Stromal cell of bone marrow (primary cell): ENCODE results near the gene TERT.
"Not testable (repeated sequence)": the region's sequence is repeated elsewhere in the genome, so short reads cannot be mapped to it uniquely, and the experiment has no call there.

Experiments
- DNase-seq: peaks from one replicate; pipeline ENCODE4 v3.0.0-alpha.2; 2012; ENCODE audit warnings: low read depth

Gene TERT

DNA sequence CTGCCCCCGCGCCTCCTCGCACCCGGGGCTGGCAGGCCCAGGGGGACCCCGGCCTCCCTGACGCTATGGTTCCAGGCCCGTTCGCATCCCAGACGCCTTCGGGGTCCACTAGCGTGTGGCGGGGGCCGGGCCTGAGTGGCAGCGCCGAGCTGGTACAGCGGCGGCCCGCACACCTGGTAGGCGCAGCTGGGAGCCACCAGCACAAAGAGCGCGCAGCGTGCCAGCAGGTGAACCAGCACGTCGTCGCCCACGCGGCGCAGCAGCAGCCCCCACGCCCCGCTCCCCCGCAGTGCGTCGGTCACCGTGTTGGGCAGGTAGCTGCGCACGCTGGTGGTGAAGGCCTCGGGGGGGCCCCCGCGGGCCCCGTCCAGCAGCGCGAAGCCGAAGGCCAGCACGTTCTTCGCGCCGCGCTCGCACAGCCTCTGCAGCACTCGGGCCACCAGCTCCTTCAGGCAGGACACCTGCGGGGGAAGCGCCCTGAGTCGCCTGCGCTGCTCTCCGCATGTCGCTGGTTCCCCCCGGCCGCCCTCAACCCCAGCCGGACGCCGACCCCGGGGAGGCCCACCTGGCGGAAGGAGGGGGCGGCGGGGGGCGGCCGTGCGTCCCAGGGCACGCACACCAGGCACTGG, 548 bp downstream of the TERT start:
- DNase-seq = no peak

DNA sequence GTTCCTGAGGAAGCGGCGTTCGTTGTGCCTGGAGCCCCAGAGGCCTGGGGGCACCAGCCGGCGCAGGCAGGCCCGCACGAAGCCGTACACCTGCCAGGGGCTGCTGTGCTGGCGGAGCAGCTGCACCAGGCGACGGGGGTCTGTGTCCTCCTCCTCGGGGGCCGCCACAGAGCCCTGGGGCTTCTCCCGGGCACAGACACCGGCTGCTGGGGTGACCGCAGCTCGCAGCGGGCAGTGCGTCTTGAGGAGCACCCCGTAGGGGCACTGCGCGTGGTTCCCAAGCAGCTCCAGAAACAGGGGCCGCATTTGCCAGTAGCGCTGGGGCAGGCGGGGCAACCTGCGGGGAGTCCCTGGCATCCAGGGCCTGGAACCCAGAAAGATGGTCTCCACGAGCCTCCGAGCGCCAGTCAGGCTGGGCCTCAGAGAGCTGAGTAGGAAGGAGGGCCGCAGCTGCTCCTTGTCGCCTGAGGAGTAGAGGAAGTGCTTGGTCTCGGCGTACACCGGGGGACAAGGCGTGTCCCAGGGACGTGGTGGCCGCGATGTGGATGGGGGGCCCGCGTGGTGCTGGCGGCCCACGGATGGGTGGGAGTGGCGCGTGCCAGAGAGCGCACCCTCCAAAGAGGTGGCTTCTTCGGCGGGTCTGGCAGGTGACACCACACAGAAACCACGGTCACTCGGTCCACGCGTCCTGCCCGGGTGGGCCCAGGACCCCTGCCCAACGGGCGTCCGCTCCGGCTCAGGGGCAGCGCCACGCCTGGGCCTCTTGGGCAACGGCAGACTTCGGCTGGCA, 1.3 kb downstream of the TERT start:
- DNase-seq = no peak

DNA sequence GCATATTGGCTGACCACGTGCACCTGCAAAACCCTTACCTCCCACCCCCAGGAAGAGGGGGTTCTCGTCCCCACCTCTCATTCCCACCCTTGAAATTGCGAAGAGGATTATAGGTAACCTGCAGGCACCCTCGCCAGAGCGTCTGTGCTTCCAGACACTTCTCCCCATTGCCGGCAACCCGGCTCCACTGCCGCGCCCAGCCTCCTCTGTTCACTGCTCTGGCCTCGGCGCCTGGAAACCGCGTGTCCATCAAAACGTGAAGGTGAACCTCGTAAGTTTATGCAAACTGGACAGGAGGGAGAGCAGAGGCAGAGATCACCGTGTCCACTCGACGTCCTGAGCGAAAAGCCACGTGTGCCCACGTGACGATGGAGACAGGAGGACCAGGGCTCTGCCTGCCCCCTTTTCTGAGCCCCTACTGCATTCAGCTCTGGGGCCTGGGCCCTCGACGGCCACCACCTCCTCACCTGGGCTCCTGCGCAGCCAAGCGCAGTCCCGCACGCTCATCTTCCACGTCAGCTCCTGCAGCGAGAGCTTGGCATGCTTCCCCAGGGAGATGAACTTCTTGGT, 1.9 kb downstream of the TERT start:
- no peak for DNase-seq

DNA sequence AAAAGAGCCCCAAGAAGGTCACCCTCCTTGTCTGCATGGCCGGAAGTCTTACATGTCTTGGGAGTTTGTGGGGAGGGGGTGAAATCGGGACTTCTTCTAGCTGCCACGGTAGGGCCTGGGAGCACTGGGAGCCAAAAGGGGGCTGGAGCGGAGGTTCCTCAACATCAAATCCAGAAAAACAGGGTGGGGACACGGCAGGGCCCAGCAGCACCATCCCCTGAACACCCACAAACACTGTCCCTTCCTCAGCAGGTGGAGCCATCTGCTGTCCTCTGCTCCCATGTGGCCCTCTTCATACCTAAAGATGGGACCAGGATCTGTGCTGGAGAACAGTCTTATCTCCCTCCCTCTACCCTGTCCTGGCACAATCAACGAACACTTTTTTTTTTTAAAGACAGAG, 2.7 kb downstream of the TERT start:
- DNase-seq = no peak

DNA sequence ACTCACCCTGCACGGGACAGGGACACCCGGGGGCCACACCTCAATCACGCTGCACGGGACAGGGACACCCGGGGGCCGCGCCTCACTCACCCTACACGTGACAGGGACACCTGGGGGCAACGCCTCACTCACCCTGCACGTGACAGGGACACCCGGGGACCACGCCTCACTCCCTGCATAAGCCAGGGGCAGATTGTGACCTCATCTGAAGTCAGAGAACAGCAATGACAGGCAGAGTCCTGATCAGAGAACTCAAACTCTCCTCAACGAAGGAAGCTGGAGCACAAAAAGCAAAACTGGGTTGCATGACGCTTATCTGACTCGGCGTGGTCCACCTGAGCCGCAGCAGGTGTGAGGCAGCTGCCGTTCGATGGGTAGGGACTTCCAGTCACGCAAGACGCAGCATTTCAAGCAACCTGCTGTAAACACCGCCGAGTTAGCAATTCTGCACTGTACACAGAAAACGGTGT, 3.2 kb downstream of the TERT start:
- DNase-seq = no peak

DNA sequence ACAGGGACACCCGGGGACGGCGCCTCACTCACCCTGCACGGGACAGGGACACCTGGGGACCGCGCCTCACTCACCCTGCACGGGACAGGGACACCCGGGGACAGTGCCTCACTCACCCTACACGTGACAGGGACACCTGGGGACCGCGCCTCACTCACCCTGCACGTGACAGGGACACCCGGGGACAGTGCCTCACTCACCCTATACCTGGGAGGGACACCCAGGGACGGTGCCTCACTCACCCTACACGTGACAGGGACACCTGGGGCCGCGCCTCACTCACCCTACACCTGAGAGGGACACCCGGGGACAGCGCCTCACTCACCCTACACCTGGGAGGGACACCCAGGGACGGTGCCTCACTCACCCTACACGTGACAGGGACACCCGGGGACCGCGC, 3.9 kb downstream of the TERT start:
- not testable (repeated sequence) for DNase-seq

DNA sequence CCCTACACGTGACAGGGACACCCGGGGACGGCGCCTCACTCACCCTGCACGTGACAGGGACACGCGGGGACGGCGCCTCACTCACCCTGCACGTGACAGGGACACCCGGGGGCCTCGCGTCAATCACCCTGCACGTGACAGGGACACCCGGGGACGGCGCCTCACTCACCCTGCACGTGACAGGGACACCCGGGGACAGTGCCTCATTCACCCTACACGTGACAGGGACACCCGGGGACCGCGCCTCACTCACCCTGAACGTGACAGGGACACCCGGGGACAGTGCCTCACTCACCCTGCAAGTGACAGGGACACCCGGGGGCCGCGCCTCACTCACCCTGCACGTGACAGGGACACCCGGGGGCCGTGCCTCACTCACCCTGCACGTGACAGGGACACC, 5.3 kb downstream of the TERT start:
- DNase-seq = not testable (repeated sequence)

DNA sequence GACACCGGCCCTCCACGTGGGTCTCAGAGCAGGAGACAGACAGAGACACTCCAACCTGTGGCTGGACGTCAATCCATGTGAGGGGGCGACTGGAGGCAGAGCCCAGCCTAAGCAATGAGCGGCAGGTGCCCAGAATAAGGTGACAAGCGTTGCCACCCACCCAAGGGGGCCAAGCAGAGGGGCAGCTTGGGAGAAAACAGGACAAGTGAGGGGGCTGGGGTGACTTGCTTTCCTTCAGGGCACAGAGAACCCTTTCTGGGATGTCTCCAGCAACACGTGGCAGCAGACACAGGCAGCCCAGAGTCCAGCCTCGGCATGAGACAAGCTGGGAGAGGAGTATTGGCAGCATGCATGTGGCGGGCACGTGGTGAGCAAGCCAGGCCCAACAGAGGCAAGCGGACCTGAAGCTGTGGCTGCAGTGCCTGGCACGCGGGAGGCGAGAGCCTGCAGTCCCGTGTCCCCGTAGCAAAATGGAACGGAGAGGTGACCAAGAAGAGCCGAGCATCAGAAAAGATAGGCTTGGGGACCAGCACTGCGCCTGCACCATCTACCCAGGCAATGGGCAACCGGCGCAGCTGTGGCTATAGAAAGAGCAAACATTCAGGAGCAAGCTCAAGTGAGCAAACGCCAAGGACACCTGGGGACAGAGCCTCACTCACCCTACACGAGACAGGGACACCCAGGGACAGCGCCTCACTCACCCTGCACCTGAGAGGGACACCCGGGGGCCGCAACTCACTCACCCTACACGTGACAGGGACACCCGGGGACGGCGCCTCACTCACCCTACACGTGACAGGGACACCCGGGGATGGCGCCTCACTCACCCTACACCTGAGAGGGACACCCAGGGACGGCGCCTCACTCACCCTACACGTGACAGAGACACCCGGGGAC, 6.2 kb downstream of the TERT start:
- no peak for DNase-seq

DNA sequence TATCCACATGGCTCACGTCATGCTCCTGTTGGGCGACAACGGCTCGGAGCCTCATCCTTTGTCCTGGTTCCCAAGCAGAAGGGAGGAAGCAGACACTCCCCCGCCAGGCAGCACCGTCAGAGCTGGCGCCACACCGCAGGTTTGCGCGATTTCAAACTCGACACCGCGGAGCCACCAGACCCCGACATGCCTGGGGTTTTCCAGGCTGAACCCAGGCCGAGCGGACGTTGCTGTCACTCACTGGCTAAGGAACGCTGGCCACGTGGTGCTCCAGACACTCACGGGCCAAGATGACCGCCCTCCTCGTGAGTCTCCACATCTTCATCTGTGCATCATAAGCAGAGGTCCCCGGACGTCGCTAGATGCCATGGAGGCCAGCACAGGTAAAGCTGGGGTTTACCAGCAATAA, 9.0 kb downstream of the TERT start:
- no peak for DNase-seq

DNA sequence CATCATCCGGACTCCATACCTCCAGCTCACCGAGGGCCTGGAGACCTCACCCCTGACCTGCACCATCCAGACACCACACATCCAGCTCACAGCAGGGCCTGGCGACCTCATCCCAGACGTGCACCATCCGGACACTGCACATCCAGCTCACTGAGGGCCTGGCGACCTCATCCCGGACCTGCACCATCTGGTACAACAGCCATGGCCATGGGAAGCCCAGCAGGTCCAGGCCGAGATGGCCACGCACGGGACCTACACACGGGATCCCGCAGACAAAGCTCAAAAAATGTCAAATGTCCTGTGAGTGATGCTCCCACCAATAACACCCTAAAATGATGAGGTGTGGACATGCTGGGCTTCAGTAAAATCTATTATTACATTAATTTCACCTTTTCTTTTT, 9.7 kb downstream of the TERT start:
- DNase-seq = no peak

DNA sequence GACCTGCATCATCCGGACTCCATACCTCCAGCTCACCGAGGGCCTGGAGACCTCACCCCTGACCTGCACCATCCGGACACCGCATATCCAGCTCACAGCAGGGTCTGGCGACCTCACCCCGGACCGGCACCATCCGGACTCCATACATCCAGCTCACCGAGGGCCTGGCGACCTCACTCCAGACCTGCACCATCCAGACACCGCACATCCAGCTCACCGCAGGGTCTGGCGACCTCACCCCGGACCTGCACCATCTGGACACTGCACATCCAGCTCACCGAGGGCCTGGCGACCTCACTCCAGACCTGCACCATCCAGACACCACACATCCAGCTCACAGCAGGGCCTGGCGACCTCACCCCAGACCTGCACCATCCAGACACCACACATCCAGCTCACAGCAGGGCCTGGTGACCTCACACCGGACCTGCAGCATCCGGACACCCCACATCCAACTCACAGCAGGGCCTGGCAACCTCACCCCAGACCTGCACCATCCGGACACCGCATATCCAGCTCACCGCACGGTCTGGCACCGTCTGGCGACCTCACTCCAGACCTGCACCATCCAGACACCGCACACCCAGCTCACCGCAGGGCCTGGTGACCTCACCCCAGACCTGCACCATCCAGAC, 10.4 kb downstream of the TERT start:
- DNase-seq = not testable (repeated sequence)

DNA sequence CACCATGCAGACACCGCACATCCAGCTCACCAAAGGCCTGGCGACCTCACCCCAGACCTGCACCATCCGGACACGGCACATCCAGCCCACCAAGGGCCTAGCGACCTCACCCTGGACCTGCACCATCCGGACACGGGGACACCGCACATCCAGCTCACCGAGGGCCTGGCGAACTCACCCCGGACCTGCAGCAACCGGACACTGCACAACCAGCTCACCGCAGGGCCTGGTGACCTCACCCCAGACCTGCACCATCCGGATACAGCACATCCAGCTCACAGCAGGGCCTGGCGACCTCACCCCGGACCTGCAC, 11.2 kb downstream of the TERT start:
- DNase-seq = not testable (repeated sequence)

DNA sequence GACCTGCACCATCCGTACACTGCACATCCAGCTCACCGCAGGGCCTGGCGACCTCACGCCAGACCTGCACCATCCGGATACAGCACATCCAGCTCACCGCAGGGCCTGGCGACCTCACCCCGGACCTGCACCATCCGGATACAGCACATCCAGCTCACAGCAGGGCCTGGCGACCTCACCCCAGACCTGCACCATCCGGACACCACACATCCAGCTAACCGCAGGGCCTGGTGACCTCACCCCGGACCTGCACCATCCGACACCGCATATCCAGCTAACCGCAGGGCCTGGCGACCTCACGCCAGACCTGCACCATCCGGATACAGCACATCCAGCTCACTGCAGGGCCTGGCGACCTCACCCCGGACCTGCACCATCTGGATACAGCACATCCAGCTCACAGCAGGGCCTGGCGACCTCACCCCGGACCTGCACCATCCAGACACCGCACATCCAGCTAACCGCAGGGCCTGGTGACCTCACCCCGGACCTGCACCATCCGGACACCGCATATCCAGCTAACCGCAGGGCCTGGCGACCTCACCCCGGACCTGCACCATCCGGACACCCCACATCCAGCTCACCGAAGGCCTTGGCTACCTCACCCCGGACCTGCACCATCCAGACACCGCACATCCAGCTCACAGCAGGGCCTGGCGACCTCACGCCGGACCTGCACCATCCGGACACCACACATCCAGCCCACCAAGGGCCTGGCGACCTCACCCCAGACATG, 11.7 kb downstream of the TERT start:
- DNase-seq = not testable (repeated sequence)

DNA sequence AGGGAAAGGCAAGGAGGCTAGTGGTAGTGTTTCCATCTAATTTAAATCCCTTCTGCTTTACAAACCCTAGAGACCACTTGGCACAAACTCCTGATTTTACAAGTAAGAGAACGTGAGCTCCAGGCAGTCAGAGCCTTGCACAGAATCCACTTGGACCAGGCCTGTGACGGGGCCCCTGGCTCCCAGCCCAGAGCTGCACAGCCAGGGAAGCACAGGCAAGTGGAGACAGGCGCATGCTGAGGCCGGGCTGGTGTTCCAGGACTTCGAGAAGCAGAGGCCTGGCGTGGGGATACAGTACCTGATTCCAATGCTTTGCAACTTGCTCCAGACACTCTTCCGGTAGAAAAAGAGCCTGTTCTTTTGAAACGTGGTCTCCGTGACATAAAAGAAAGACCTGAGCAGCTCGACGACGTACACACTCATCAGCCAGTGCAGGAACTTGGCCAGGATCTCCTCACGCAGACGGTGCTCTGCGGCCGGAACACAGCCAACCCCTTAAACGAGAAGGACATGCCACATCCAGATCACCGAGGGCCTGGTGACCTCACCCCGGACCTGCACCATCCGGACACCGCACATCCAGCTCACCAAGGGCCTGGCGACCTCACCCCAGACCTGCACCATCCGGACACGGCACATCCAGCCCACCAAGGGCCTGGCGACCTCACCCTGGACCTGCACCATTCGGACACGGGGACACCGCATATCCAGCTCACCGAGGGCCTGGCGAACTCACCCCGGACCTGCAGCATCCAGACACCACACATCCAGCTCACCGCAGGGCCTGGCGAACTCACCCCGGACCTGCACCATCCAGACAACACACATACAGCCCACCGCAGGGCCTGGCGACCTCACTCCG, 12.5 kb downstream of the TERT start:
- no peak for DNase-seq

DNA sequence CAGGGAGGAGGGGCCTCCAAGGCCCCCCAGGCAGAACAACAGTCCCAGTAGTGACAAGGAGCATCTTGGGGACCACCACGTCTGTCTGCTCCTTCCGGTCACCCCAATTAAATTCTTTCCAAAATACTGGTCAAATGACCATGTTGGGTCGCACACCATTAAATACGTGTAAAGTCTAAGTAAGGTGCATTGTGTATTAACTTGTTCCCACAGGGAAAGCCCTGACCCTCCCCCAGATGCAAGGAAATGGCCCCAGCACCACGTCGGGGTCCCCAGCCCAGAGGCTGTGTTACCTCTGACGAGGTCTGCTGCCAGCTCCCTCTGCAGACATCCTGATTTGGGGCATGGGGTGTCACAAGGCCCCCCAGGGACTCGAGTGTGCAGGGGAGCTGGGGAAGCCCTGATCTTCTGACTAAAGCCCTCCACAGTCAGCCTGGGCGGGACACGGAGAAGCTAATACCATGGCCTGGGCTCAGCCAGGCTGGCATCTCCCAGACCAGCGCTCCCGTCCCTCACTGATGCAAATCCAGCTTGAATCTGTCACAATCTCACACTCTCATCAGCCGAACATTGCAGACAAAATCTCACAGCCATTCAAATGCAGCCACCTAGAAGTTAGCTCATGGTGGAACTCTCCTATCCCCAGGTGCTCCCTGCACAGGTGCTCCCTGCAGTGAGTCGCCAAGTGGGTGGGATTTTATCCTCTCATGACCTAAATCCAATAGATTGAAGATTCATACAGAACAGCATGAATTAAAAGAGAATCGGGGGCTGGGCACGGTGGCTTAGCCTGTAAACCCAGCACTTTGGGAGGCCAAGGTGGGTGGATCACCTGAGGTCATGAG, 13.6 kb downstream of the TERT start:
- DNase-seq = no peak

DNA sequence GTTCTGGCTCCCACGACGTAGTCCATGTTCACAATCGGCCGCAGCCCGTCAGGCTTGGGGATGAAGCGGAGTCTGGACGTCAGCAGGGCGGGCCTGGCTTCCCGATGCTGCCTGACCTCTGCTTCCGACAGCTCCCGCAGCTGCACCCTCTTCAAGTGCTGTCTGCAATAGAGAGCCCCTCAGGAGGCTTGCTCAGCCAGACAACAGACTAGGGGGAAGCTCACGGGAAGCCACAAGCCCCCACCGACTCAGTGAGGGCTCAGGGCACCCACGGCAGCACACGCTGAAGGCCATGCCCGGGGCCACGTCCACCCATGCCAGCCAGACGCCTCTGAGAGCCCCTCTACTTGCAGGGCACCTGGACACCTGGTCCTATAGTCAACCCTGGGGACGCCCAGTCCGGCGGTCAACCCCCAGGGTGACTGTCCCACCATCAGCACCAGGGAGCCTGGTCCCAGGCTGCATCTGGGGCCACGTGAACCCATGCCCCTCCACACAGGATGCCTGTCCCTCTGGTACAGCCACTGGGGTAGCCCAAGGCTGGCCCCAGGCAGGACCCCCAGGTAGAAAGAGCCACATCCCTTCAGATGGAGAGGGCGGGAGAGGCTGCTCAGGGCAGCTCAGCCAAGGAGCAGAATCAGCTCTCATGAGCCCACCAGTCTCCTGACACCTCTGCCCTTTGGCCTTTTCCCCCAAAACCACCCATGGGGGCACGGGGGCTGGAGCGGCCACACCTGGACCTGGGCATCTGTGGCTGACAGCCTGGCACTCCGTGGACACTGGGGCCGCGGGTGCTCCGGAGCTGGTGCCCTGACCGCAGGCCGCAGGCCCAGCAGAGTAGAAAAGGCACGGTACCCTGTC, 14.5 kb downstream of the TERT start:
- DNase-seq = no peak

DNA sequence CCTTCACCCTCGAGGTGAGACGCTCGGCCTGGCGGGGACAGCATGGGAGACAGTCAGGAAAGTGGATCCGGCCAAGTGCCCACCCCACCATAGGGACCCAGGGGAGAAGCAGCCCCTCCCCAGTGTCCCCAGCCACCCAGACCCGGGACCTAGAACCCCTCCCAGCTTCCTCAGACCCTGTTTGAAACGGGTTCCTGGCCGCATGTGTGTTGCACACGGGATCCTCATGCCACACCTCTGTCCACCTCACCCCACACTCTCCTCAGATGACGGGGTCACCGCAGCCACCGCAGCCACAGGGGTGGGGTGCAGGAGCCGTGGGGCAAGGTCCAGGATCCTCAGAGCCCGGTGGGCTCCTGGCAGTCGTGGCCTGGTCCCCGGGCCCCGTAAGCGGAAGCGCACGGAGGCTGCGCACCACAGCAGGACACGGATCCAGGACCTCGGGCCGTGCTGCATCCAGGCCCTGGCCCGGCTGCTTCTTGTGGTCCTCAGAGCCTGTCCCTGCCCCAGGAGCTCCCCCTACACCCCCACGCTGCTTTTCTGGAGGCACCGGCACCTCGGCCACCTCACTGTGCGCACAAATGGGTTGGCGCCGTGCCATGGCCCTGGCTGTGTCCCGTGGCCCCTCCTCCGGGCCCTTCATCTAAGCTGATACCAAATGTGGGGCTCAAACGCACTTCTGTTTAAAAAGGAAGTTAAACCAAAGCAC, 15.3 kb downstream of the TERT start:
- DNase-seq = no peak
